ENCODE data around the gene DSCAM.
"Not testable (repeated sequence)": the region's sequence is repeated elsewhere in the genome, so short reads cannot be mapped to it uniquely, and the experiment has no call there.

The DSCAM gene

DNA sequence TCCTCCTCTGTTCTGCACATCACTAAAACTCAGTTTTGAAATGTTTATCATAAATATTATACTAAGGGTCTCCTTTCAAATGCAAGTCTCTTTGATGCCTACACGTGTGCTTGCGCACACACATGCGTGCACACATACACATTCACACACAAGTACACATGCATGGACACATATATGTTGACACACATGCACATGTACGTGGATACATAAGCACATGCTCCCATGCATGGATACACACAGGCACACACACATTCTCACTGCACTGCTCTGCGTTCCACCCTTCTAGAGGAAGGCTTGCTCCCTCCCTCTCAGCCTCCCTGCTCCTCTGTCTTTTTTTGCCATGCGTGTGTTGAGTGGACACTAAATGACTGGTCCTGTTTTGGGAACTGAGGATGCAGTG, 817.1 kb downstream of the DSCAM start:
- ATAC-seq (no peak), DNase-seq (ENCODE audit: low spot score in 2 of 2) (no peak)
- H3K4me3 Mint-ChIP-seq, result no peak overlapping the region
- no peaks in the 10 kb centered on the region for H3K4me1 Mint-ChIP-seq
- no peaks in the 10 kb centered on the region for H3K36me3 Mint-ChIP-seq
- H3K27ac Mint-ChIP-seq, result no peak overlapping the region
- peaks cover 5% of the 10 kb centered on the region for H3K9me3 Mint-ChIP-seq

DNA sequence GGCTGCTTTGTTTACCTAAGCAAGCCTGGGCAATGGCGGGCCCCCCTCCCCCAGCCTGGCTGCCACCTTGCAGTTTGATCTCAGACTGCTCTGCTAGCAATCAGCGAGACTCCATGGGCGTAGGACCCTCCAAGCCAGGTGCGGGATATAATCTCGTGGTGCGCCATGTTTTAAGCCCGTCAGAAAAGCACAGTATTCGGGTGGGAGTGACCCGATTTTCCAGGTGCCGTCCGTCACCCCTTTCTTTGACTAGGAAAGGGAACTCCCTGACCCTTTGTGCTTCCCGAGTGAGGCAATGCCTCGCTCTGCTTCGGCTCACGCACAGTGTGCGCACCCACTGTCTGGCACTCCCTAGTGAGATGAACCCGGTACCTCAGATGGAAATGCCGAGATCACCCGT, 818.6 kb downstream of the DSCAM start:
- not testable (repeated sequence) for H3K27ac Mint-ChIP-seq; H3K4me1 Mint-ChIP-seq; DNase-seq (ENCODE audit: low spot score in 2 of 2); ATAC-seq; H3K9me3 Mint-ChIP-seq; H3K36me3 Mint-ChIP-seq; H3K4me3 Mint-ChIP-seq

DNA sequence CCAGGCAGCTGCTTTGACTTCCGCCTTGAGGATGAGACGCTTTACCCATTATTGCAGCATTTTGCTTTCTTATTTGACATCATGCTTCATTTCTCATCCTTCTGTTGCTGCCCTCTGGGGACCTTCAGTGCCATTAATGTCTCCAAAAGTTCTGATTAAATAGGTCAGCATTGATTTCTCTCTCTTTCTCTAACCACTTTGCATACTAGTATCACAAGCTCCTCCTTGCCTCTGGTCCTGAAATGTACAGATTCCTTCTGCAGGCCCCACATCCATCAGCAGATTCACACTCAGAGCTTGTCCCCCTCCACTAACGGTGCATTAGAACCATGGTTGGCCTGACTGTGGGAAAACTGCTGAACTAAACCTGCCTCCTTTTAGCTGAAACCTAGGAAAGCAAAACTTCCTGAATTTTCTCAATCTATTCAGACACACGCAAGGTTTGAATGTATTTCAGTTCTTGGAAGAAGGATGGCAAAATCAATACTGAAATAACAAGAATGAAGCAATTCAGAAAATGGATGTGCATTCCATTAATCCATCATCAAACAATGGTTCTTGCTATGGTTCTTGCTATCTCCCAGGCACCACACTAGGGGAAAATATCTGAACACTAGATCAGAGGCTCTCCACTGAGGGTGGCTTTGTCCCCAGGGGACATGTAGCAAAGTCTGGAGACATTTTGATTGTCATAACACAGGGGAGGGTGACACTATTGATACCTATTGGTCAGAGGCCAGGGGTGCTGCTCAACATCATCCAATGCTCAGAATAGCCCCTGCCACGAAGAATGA, 825.2 kb downstream of the DSCAM start:
- ATAC-seq (no peak), DNase-seq (ENCODE audit: low spot score in 2 of 2) (no peak)
- Mint-ChIP-seq H3K4me3 (no peak overlapping the region), H3K9me3 (peaks cover 8% of the 10 kb centered on the region), H3K36me3 (no peaks in the 10 kb centered on the region), H3K27ac (no peak overlapping the region), H3K4me1 (no peaks in the 10 kb centered on the region)

DNA sequence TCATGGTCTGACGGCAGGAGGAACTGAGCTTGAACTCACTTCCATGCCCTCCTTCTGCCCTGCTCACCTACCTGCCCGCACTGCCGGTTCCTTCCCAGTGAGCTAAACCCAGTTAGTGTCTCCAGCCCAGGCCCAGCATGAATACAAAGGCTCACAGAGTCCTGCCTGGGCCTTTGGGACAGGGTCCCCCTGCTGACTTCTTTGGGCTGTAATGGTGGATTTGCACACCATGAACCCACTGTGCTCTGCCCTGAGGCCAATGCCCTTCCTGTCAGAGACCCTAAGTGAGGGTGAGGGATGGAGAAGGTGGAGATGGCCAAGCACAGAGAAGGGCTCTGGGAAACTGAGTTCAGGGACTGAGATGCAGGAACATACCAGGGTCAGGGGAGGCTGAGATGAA, 826.3 kb downstream of the DSCAM start:
- ATAC-seq (no peak), DNase-seq (ENCODE audit: low spot score in 2 of 2) (no peak)
- Mint-ChIP-seq H3K27ac (no peak overlapping the region), H3K9me3 (peaks cover 11% of the 10 kb centered on the region), H3K4me3 (no peak overlapping the region), H3K36me3 (no peaks in the 10 kb centered on the region), H3K4me1 (no peaks in the 10 kb centered on the region)

DNA sequence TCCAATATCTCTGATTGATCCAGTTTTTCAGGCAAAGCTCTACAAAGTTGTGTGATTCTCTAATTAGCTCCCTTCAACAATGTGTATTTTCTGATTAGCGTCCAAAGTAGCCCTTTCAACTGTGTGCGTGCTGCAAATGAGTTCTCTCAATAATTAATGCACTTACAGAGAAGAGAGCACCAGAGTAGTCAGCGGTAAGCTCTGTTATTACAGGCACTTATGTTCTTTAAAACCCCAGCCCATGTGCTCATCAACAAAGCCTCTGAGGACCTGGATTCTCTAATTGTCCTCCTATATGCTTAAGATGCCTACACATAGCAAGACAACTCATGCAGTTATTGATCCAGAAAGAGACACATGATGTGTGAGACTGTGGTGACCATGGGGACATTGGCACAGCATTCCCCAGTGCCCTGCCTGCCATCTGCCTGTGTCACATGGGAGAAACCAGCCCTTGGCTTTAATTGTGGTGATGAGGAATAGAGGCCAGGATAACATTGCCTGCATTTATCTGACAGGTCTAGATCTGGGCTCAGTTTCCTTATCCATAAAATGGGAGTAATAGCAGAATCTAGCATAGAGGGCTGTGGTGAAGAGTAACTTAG, 828.0 kb downstream of the DSCAM start:
- peaks cover 16% of the 10 kb centered on the region for H3K9me3 Mint-ChIP-seq
- no peaks in the 10 kb centered on the region for H3K4me1 Mint-ChIP-seq
- DNase-seq (ENCODE audit: low spot score in 2 of 2) (no peak), ATAC-seq (no peak)
- H3K27ac Mint-ChIP-seq, result no peak overlapping the region
- no peaks in the 10 kb centered on the region for H3K36me3 Mint-ChIP-seq
- H3K4me3 Mint-ChIP-seq, result no peak overlapping the region

DNA sequence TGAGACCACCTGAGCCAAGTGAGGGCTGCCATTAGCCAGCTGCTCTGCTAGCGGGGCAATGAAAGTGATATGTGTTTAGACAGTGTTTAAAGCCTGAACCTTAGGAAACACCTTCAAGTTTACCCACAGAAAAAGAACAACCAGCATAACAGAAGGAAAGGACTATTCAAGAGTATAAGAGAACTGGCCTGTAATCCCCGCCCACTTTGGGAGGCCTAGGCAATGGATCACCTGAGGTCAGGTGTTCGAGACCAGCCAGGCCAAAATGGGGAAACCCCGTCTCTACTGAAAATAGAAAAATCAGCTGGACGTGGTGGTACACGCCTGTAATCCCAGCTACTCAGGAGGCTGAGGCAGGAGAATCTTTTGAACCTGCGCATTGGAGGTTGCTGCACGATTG, 830.3 kb downstream of the DSCAM start:
- no peaks in the 10 kb centered on the region for H3K36me3 Mint-ChIP-seq
- peaks cover 16% of the 10 kb centered on the region for H3K9me3 Mint-ChIP-seq
- DNase-seq (ENCODE audit: low spot score in 2 of 2) (no peak), ATAC-seq (no peak)
- no peak overlapping the region for H3K4me3 Mint-ChIP-seq
- no peak overlapping the region for H3K27ac Mint-ChIP-seq
- H3K4me1 Mint-ChIP-seq, result no peaks in the 10 kb centered on the region

DNA sequence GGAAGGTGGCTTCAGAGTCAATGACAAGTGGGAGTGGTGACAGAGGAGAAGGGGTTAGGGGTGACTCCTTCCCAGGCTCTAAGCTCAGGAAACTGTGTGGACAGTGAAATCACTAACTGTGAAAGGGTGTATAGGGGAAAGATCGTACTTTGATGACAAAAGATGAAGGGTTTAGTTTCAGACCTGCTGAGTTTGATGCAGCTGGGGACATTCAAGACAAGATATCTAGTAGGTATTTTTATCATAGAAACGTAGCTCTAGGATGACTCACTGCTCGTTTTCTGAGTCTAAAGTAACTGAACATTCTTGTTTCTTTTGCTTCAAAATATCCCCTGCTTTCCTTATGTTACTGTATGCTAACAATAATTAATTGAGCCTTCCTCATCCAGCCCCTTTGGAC, 830.7 kb downstream of the DSCAM start:
- H3K4me1 Mint-ChIP-seq, result no peaks in the 10 kb centered on the region
- H3K4me3 Mint-ChIP-seq, result no peak overlapping the region
- no peak for ATAC-seq
- H3K36me3 Mint-ChIP-seq, result no peaks in the 10 kb centered on the region
- H3K27ac Mint-ChIP-seq, result no peak overlapping the region
- DNase-seq (ENCODE audit: low spot score in 2 of 2), result no peak
- peaks cover 16% of the 10 kb centered on the region for H3K9me3 Mint-ChIP-seq

DNA sequence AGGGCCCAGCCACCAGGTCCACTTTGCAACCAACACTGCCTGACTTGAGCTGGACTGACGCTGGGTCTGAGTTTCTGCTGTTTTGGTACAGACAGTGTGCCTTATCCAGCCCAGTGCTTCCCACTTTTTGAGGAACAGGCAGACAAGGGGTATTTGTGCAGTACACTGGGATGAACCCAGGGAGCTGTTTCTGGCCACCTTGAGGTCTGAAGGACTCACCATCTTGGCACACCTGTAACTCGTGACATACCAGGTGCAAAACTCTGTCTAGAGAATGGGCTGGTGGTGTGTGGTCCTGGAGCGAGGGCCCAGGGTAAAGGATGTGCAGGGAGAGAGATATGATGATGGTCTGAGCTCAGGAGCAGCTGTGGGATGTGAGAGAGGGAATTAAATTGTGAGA, 831.1 kb downstream of the DSCAM start:
- Mint-ChIP-seq H3K27ac (no peak overlapping the region), H3K4me3 (no peak overlapping the region), H3K4me1 (no peaks in the 10 kb centered on the region), H3K36me3 (no peaks in the 10 kb centered on the region), H3K9me3 (peaks cover 16% of the 10 kb centered on the region)
- no peak for DNase-seq (ENCODE audit: low spot score in 2 of 2)
- no peak for ATAC-seq

DNA sequence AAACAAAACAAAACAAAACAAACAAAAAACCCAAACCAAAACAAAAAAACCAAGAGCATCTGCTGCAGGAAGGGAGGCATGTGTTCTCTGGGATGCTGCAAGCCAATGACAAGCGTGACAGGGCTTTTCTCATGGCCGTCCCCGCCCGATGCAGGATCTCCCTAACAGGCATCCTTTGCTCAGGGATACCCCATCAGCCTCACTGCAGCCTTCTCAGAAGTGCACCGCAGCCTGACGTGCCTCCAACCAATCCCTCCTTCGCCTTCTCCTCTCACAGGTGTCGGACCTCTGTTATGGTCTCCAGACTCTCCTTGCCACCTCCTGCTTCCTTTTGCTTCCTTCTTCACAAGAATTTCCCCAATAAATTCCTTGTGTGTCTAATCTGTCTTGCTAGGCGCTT, 832.6 kb downstream of the DSCAM start:
- no peak for DNase-seq (ENCODE audit: low spot score in 2 of 2)
- Mint-ChIP-seq H3K9me3 (peaks cover 9% of the 10 kb centered on the region), H3K4me1 (no peaks in the 10 kb centered on the region), H3K4me3 (no peak overlapping the region), H3K27ac (no peak overlapping the region), H3K36me3 (no peaks in the 10 kb centered on the region)
- no peak for ATAC-seq

DNA sequence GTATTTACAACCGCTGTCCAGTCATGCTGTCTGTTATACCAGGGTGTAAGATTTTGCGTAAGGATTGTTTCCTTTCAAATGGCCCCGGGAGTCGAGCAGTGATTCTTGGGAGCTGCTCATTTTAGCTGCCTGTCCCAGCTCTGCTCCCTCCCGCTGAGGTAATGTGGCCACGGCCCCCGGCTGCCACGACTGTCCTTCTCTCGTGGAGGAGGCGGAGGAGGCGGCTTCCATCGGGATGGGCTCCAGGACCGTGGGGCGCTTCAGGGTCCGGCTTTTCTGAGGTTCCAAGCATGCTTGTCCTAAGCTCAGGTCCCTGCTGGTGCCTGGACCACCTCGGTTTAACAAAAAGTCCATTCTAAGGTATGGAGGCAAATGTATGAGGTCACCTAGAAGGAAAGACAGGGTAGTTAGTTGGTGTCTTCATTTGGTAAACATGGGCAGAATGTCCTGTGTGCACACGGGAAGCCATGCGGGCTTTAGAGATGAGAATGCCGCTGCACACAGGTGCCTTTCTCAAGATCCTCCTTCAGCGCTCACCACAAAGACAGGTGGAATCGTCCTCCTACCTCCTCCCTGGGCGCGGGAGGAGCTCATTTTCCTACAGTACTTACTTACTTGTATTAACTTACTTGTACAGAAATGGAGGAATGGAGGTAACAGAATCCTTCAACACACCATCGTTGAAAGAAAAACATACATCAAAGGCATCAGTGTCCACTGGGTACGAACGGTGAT, 833.8 kb downstream of the DSCAM start:
- ATAC-seq, result no peak
- H3K27ac Mint-ChIP-seq, result no peak overlapping the region
- H3K4me1 Mint-ChIP-seq, result no peaks in the 10 kb centered on the region
- no peak for DNase-seq (ENCODE audit: low spot score in 2 of 2)
- H3K4me3 Mint-ChIP-seq, result no peak overlapping the region
- H3K36me3 Mint-ChIP-seq, result no peaks in the 10 kb centered on the region
- peaks cover 12% of the 10 kb centered on the region for H3K9me3 Mint-ChIP-seq

DNA sequence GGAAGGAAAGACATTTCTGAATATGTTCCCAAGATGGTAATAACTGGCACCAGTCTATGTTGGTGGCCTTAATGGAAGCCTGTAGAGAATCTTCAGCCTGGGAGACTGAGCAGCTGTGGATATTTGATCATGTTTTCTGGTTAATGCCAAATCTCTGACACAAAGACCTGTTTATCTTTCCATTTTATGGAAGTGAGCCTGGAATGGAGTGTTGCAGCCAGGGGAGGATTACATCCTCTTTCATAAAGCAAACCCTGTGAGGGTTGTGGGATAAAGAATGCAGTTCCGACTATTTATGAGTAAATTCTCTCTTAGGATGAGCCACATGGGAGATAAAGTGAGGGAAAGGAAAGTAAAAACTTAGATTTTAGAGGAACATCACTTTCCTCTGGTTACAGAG, 835.6 kb downstream of the DSCAM start:
- Mint-ChIP-seq H3K27ac (no peak overlapping the region), H3K4me1 (no peaks in the 10 kb centered on the region), H3K4me3 (no peak overlapping the region), H3K36me3 (no peaks in the 10 kb centered on the region), H3K9me3 (peaks cover 12% of the 10 kb centered on the region)
- DNase-seq (ENCODE audit: low spot score in 2 of 2) (no peak), ATAC-seq (no peak)

DNA sequence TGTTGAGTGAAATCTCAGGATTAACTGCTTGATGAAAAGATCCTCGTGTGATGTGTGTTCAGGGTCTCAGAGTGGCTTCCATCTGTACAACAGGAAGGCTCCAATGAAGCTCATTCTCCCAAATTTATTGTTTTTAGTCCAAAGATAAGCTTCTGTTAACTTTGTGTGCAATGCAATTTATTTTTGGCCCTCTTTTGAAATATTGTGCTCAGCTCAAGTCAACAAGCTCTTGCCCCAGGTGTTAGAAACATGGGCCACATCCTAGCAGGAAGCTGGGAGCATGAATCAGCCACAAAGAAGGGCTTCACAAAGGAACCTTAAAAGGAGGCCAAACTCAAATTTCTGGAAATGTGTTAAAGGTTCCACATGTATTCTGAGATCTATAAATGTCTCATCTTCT, 844.0 kb downstream of the DSCAM start:
- H3K9me3 Mint-ChIP-seq, result peaks cover 12% of the 10 kb centered on the region
- no peak overlapping the region for H3K4me3 Mint-ChIP-seq
- H3K4me1 Mint-ChIP-seq, result no peaks in the 10 kb centered on the region
- H3K27ac Mint-ChIP-seq, result no peak overlapping the region
- no peaks in the 10 kb centered on the region for H3K36me3 Mint-ChIP-seq
- DNase-seq (ENCODE audit: low spot score in 2 of 2) (no peak), ATAC-seq (no peak)

DNA sequence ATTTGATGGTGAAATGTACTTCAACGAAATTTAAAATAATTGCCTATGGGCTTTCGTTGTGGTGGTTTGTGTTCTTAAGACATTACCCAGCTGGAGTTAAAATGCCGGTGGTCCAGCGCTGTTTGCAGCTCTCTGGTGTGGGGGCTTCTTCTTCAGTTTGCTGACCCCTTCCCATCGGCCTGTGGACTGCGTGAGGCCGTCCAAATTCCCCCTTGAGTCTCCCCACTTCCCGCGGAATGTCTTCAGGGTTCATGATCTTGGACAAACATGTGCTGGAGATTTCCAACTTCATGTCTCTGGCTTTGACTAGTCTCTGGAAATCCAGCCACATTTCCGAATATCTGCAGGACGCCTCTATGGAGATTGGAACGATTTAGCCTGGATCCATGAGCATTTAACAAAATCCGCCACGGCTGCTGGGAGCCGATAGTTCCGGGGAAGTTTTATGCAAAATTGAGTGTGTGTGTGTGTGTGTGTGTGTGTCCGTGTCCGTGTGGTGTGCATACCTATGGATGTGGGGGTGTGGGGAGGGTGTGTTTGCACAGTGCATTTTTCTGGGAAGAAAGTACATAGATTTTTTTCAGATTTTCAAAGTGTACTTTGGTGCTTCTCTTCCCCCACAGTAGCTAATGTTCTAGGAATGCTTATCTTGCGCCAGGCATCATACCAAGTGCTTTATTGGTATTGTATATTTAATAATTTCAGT, 862.5 kb downstream of the DSCAM start:
- ATAC-seq, result no peak
- no peaks in the 10 kb centered on the region for H3K4me1 Mint-ChIP-seq
- DNase-seq (ENCODE audit: low spot score in 2 of 2), result no peak
- H3K4me3 Mint-ChIP-seq, result no peak overlapping the region
- H3K27ac Mint-ChIP-seq, result no peak overlapping the region
- no peaks in the 10 kb centered on the region for H3K36me3 Mint-ChIP-seq
- peaks cover 5% of the 10 kb centered on the region for H3K9me3 Mint-ChIP-seq

DNA sequence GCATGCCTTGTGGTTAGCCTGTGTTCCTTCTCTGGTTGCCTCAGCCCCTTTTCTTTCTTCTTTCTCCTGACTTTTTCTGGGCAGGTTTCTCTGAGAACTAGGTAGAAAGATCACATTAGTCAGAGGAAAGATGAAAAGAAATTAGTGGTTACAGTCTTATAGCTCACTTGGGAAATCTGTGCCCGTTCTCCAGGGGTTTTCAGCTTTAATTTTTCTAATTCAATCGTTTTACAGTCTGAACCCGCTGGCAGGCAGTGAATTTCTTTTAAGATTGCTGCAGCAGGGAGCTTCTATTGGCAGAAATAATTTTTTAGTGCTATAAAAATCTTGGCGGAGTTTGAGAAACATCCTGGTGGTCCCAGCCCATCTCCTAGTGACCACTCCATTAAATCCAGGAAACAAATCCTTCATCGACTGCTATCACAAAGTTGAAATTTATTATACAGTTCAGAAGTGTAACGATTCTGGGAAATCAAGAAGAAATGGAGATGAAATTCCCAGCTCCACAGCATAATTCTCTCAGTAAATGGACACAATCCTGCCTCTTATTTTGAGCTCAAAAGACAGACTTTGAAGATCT, 866.6 kb downstream of the DSCAM start:
- DNase-seq (ENCODE audit: low spot score in 2 of 2) (no peak), ATAC-seq (no peak)
- no peak overlapping the region for H3K4me3 Mint-ChIP-seq
- H3K27ac Mint-ChIP-seq, result no peak overlapping the region
- peaks cover 6% of the 10 kb centered on the region for H3K9me3 Mint-ChIP-seq
- no peaks in the 10 kb centered on the region for H3K4me1 Mint-ChIP-seq
- peaks cover 4% of the 10 kb centered on the region for H3K36me3 Mint-ChIP-seq

DNA sequence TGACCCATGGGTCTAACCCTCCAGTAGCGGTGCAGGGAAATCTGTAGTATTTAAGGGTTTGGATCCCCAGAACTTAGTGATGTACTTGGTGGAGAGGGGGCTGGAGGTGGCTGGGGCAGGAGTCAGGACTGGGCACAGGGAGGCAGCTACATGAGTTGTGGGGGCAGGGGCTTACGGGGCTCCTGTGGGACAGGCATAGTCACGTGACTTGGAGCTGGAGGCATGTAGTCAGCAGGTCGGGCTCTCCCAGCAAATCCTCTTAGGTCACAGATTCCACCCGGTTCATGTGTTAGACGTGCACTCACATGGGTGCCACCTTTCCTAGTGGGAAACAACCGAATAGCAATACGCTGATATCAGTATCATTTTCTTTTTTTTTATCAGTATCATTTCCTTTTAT, 867.6 kb downstream of the DSCAM start:
- Mint-ChIP-seq H3K9me3 (peaks cover 4% of the 10 kb centered on the region), H3K4me1 (no peaks in the 10 kb centered on the region), H3K36me3 (peaks cover 4% of the 10 kb centered on the region), H3K27ac (no peak overlapping the region), H3K4me3 (no peak overlapping the region)
- no peak for ATAC-seq
- no peak for DNase-seq (ENCODE audit: low spot score in 2 of 2)

All from stimulated activated effector memory CD8-positive, alpha-beta T cell treated with anti-CD3 and anti-CD28 coated beads, Interleukin-12 subunit alpha, Interleukin-12 subunit beta, amount 100 ng/mL, for 72 hours (primary cell).